NCI-H187 (cell line): Measurements from ENCODE around the gene ENTPD2.

Experiments used
- DNase-seq, 2 experiments: peaks; one replicate each; lab custom pipeline; 2025; lab: John Stamatoyannopoulos, UW

ENTPD2 gene

DNA sequence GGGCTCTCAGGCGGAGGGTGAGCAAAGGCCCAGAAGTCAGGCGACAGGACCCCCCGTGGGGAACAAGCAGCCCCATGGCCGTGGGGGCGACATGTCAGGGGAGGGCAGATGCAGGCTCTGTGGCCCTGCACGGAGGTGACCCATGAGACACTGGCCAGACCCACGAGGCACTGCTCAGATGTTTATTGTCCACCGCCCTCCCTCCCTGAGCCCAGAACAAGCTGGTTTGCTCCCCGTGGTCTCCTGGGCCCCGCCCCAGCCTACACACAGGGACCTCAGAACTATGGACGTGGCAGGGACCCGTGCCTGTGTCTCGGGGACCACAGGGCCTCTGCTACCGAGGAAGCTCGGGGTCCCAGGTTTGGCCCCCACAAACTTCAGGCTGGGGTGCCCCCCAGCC lies 23.9 kb downstream of the ENTPD2 start:
- no peak for DNase-seq

DNA sequence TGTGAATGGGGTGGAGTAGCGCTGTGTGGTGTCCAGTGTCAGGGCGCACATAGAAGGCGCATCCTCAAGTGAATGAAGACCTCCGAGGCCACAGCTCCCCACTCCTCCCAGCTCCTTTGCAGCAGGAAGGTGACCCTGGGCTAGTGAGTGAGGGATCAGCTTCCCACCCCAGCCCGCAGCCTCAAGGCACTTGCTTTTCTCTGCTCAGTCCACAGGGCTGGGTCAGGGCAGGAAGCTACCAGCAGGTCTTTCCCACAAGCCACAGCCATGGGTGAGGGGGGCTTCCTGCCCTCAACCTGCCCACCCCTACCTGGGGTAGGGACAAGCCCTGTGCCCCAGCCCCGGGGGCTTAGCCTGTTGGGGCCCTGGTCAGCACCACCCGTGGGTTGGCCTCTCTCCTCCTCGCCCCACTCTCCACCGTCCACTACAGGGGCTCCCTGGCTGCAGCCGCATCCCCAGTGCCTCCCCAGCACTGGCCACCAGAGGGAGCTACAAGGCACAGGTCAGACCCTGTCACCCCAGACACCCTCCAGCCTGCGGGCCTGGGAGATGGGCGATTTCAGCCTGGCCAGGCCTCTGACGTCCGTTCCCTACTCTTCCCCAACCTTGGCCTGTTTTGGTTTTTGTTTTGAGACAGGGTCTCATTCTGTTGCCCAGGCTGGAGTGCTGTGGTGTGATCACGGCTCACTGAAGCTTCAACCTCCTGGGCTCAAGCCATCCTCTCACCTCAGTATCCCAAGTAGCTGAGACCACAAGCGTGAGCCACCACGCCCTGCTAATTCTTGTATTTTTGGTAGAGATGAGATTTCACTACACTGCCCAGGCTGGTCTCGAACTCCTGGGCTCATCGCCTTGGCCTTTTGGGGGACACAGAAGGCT lies 24.6 kb downstream of the ENTPD2 start:
- DNase-seq = peak in 1 of 2 experiments; percentile 8

DNA sequence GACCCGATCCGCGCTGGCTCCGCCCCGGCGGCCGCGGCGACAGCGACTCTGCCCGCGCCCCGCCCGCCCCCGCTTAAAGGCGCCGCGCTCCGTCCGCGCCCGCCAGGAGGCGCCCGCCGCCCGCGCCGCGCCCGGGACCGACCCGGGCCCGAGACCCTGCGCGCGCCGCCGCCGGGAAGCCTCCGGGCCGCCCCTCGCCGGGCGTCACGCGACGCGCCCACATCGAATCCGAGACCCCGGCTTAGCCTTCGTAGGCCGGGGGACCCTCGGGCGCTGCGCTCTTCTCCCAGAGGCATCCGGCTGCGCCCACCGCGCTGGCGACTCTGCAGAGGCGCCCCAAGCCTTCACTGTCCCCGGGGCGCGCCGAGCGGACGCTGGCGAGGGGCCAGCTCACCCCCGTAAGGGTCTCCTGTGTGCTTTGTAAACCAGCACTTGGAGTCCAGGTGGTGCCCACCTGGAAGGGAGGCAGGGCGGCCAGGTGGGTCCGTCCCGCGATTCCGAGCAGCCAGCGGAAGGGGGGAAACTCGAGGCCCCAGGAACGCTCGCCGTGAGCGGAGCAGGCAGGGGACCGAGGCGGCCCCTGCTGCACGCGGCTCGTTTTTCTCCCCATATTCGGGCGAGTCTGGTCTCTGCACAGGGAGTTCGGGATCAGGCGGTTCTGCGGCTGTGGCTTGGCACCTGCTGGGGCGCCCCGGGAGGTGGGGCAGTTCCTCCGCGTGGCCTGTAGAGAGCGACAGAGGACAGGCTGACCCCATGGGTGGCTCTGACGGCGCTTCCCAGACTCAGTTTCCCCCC lies 25.4 kb downstream of the ENTPD2 start:
- DNase-seq = peak in 1 of 2 experiments; percentile 33

DNA sequence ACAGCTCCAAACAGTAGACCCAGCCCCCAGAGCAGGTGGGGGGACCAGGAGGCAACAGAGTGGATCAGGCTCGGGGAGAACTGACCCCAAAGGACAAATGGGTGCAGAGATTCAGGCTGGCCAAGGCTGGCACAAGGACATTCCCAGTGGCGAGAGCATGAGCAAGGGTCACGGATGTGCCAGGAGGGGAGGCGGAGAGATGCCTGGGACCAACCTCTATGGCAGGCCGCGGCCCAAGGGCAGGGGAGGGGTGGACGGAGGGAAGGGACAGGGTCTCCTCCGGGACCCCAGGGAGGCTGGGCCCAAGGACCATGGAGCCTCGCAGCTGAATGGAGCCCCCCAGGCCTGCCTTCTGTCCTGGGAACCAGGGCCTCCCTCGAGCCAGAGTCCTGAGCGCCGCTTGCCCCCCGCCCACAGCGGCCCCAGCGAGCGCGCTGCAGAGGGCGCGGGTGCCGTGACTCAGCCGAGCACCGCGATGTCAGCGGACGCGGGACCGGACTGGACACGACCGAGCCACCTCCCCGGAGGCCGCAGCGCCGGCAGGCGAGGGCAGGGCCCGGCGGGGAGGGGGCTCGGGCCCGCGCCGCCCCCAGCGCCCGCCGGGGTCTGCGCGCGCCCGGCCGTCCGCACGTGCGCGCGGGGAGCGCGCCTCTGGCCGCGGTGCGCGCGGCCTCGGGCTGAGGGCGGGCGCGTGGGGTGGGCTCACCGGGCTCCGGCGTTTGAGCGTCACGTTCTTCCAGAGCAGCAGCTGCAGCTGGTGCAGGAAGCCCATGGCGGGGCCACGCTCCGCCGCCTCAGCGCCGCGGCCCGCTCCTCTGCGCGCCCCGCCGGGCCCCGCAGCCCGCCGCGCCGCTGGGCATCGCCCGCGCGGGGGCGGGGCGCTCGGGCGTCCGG lies 26.2 kb downstream of the ENTPD2 start, which contains the start of gene ABCA2:
TSS of gene ABCA2 (minus strand) at position 869 of the 894 bp plus-strand sequence. CDS start at position 772, 97 bp downstream.
- DNase-seq = no peak

DNA sequence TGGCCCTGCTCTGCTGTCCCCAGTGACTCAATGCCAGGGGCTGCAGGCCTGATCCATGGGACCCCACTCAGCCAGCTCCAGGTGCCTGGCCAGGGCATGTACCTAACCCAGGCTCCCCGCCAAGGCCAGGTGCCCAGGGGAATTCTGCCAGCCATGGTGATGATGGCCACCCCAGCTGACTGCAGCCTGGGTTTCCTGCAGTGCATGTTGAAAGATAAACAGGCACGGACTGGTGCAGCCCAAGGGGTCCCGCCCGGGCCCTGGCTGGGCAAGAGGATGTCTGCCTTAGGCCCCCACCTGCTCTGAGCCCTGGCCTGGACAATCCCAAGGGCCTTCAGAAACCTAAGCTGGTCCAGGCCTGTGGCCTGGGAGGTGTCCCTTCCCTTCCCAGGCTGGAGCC lies 27.0 kb downstream of the ENTPD2 start:
- no peak for DNase-seq

DNA sequence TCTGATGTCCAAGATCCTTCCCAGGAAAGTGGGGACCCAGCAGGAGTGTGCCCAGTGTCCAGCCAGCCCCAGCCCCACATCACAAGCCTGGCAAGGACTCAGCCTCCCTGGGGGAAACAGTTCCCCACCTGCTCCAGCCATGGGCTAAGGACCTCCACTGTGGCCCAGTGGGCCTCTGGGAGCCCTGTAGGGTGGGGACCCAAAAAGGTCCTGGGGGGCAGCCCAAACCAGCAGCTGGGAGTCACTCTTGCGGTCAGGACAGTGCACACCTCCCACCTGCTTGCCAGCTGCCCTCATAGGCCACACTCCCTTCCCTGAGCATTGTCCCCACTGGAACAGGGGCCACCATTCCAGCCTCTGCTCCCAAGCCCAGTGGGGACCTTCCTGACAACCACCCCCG lies 27.5 kb downstream of the ENTPD2 start:
- DNase-seq = no peak

DNA sequence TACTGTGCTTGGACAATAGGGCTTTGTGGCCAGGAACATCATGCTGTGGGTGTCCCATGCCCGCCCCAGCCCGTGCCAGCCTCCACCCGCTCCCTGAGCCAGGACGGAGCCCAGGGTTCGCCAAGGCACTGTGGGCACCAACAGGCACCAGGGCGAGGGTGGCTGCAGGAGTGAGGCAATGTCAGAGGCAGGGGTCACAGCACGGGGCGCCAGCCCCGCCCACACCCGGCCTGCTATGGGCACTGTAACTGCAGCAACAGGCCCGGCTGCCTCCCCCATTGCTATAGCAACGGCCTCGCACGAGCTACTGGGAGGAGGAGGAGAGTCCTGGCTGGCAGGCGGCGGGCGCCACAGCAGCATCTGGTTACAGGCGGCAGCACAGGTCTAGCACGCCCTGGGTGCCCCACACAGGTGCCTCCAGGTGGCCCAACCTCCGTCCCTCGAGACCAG lies 28.3 kb downstream of the ENTPD2 start:
- peak; percentile 21 to 77 for DNase-seq

DNA sequence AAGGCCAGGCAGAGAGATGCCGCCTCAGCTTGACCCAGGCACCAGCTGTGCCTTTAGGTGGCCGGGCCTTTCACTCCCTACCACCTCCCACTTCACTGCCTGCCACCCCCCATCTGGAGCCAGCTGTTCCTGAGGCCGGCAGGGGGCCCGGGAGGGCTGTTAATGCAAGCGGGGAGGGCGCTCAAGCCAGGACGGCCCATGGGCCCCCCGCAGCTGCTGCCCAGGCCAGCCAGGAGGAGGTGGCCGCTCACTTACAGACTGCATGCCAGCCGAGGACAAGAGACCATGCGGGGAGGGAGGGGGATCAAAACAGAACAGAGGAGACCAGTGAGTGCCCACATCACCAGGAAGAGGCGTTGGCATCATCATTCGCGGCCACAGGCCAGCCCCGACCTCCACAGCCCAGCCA lies 30.3 kb downstream of the ENTPD2 start:
- no peak for DNase-seq

DNA sequence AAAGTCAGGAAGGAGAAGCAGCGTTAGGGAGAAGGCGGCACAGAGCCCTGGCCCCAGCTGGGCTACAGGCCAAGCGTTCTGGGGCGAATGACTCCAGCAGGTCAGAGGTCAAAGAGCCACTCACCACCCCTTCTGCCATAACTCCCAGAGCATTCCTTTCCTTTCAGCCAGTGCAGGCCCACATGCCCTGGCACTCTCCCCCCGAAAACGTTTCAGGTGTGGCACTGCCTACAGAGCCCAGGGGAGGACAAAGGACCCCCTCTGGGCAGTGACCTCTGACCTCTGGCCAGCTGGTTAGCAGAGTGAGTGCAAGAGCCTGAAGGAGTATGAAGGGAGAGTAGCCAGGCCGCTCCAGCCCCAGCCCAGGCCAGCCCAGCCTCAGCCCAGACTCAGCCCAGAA lies 30.7 kb downstream of the ENTPD2 start:
- DNase-seq = no peak

DNA sequence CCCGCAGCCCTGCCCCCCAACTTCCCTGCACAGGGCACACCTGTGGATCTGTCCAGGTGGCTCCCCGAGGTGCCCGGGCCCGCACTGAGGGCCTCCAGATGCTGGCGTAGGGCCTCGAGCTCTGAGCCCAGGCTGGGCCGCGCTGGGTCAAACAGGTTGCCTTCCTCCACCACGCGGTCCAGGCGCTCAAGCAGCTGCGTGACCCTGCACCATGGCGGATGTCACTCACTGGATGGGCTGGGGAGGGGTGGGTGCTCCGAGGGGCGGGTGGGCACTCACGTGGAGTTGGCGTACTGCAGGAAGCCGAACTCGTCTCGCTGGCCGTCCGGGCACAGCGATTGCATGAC lies 31.2 kb downstream of the ENTPD2 start:
- DNase-seq = no peak

DNA sequence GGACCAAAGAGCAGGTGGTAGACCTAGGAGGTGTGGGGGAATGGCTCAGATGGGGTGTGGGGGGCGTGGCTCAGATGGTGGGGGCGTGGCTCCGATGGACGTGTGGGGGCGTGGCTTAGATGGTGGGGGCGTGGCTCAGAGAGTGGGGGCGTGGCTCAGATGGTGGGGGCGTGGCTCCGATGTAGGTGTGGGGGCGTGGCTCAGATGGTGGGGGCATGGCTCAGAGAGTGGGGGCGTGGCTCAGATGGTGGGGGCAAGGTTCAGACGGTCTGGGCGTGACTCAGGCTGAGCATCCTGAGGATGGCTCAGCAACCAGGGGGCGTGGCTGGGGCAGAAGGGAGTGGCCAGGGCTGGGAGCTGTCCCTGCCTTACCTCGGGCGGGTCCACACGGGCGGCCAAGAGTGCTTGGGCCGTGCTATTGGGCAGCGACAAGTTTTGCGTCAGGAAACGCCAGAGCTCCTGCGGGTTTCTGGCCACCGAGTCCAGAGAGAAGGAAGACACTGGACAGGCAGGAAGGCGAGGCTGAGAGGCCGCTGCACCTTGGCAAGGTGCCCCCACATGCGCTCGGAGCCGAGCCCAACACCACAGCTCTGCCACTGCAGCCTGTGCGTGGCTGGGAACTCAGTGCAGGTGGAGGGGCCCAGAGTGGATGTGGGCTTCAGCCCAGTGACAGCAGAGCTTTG lies 31.7 kb downstream of the ENTPD2 start:
- DNase-seq = no peak

DNA sequence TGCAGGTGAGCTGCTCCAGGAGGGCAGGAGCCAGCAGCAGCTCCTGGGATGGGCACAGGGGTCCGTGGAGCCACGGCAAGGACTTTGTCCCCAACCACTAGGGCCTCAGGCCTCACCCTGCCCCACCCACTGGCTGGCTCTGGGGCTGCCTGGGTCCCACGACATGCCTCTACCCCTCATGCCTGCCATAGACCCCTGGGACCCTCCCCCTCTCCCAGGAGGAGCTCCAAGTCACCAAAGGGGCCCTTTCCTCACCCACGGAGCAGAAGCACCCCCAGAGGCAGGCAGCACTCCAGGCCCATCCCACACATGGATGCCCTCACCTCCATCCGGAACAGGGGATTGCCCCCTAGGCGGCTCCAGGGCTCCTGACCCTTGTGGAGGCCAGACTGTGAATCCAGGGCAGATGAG lies 32.3 kb downstream of the ENTPD2 start:
- DNase-seq = no peak

DNA sequence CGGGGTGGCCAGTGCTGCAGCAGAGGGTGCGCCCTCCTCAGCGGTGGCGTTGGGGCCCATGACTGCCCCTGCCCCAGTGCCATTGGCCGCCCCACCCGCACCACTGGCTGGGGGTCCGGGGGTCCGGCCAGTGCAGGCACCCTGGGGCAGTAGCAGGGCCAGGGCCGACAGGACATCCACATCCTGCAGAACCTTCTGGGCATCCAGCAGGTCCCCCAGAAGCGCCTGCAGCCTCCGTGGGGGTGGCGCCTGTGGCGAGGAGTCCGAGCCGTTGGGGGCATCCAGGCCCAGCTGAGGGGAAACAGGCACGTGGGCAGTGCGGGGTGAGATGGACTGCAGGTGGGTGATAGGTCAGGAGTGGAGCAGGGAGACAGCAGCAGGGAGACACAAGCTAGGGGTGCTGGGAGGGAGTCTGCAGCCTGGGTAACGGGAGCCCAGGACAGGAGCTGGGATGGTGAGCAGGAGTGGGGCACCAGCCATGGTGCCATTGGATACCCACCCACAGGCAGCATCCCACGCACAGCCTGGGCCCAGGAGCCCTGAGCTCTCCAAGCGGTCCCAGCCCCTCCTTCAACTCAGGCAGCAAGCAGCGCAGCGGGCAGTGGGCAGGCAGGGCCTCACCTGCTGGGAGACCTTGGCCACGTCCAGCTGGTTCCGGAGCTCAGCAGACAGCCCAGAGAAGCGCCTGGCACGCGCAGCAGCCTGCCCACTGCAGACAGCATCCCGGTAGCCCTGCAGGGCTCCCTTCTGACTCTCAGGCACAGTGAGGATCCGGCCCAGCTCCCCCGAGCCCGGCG lies 32.9 kb downstream of the ENTPD2 start:
- DNase-seq = no peak

DNA sequence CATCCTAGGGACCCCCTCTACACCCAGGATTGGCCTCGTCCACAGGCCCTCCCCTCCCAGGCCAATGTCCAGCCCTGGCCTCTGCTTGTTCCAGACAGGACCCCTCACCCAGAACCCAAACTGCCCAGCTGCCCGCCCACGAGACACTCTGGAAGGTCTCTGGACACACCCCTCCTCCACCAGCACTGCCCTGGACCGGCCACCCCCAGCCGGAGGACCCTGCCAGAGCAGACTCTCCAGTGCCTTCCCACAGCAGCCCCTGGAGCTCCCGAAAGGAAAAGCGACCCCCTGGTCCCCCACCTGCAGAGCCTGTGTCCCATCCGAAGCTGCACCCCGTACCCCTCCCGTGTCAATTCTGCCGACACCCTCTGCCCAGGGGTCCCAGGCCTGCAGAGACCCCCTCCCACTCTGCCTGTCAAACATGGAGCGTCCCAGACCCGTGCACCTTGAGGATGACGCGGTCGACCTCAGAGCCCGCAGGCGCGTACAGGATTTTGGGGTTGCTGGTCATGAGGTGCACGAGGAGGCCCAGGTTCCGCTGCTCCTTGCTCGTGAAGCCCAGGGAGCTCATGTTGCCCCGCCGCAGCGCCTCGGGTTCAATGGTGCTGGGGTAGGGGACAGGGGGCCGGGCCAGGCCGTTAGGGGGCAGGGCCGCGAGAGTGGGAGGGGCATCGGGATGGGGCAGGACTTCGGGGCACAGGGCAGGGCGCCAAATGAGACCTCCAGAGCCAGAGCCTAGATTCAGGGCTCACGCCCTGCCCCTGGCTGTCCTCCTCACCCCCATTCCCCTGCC lies 33.8 kb downstream of the ENTPD2 start:
- DNase-seq = no peak

DNA sequence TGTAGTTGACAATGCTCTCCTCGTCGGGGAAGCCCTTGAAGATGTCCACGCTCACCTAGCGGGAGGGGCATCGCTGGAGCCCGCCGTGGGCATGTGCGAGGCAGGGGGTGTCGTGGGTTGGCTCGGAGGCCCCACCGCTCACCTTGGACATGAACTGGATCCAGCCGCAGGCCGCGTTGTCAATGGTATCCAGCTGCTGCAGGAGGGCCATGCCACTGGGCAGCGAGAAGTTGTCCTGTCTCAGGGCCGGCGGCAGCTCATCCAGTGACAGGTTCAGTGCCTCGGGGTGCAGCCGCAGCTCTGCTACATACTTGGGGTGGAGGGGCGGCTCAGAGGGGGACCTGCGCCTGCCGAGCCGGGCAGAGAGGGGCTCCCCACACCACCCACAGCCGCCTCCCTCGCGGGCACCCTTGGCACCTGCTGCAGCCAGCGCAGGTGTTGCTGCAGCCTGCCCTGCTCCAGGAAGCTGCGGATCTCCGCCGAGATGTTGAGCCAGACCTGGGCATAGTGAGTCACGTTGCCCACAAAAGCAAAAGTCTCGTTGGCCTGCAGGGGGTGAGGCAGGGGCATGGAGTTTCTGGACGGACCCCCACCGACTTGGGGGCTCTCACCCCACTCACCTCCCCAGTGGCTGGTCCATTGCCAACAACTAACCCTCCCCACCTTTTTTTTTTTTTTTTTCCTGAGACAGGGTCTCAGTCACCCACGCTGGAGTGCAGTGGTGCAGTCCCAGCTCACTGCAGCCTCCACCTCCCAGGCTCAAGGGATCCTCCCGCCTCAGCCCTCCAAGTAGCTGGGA lies 34.9 kb downstream of the ENTPD2 start:
- DNase-seq = no peak

DNA sequence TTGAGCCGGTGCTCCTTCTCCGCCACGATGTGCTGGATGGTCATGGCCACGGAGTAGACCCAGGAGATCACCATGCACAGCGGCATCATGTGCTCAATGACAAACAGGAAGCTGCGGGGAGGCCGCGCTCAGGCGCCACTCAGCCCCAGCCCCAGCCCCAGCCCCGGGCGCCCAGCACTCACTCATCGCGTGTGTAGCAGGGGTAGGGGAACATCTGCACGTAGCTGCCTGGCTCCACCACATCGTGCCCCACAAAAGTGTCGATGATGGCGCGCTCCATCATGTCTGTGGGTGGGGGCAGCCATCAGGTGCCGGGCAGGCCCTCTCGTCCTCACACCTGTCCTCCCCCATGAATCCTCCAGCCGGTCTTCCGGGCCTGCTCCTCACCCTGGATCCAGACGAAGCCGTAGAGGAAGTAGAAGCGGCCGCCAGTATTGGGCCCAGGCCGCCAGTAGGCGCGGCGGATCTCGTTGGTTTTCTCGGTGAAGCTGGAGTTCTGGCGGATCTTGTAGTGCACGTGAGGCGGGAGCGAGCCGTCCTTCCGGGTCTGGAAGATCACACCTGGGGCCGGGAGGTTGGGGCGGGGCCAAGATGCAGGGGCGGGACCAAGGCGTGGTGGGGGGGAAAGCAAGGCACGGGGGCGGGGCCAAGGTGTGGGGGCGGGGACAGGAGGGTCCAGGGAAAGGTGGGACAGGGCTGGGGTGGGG lies 35.9 kb downstream of the ENTPD2 start:
- DNase-seq = no peak

DNA sequence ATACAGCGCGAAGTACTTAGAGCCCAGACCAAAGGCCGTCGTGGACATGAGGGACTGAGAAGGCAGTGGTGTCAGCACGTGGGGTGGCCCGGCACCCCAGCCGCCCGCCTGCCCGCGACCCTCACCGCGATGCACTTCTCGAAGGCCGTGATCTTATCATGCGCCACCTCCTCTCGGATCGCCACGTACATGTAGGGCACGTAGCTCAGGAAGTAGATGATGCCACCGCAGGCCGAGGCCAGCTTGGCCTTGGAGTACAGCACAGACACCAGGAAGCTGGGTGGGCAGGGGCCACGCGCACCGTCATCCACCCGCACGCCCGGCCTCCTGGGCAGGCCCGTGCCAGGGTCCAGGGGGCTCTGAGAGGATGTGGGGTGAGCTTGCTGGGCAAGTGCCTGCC lies 36.8 kb downstream of the ENTPD2 start:
- no peak for DNase-seq

DNA sequence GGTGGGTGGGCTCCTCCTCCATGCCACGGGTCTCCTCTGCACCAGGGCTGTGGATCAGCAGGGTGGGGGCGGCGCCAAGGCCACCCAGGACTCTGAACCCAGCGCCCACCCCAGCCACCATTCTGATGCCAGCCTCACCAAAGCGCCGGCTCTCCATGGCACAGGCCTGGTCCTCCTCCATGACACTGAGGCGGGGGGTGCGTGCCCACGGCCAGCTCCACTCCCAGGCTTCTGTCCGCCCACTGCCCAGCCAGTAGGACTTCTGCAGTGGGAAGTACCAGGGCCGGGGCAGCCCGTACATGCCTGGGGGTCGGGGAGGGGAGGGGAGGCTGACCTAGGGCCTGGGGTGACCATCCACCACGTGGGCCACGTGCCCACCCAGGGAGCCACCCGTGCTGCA lies 37.4 kb downstream of the ENTPD2 start:
- DNase-seq = no peak
